K562 (cell line): ENCODE measurements around the gene POLD1. TPM values are rescaled to one million over a fixed set of nuclear protein-coding genes. Genes with fewer than 3 reads are reported as not detected.

ENCODE experiments used
- BRD4 ChIP-seq: fragments of 200-600 bp; sonication (generic); IDR thresholded peaks from 2 replicates; pipeline ENCODE4 v1.6.1; 2017; ENCODE audit warnings: inconsistent platforms
- JUN ChIP-seq, 2 experiments: sonication (generic) in 1 of 2; formaldehyde crosslinking in 1 of 2; IDR thresholded peaks; 2 replicates each; pipeline versions ENCODE4 v1.6.1 to v1.8.0; 2012 to 2022; ENCODE audit warnings: borderline replicate concordance in 2 of 2, mild to moderate bottlenecking in 2 of 2, improper control_type of control experiment in 1 of 2, low read depth in 1 of 2, low read length in 1 of 2, missing genetic modification reagents in 1 of 2
- KDM2B ChIP-seq: fragments of 250-450 bp; sonication (Bioruptor Pico); IDR thresholded peaks from 2 replicates; pipeline ENCODE4 v1.8.0; 2021; ENCODE audit warnings: mild to moderate bottlenecking, moderate library complexity
- NFE2L1 ChIP-seq: fragments of 450-650 bp; IDR thresholded peaks from 2 replicates; pipeline ENCODE4 v1.6.1; 2016; ENCODE audit warnings: missing genetic modification characterization, low read depth, mild to moderate bottlenecking, missing compliant biosample characterization, moderate library complexity, borderline replicate concordance
- PCBP2 ChIP-seq: fragments of 200-400 bp; formaldehyde crosslinking; IDR thresholded peaks from 2 replicates; pipeline ENCODE4 v1.6.1; 2018; ENCODE audit warnings: low read length, low read depth, mild to moderate bottlenecking, moderate library complexity; ENCODE audit not compliant: poor library complexity, severe bottlenecking
- PHF21A ChIP-seq: fragments of 450-650 bp; IDR thresholded peaks from 2 replicates; pipeline ENCODE4 v1.6.1; 2017; ENCODE audit warnings: low read depth, borderline replicate concordance
- TRIM28 ChIP-seq: fragments of 450-650 bp; IDR thresholded peaks from 2 replicates; pipeline ENCODE4 v1.6.1; 2017
- polyA plus RNA-seq, 8 experiments: library from polyadenylated mRNA; depleted of rRNA in 4 of 8; stranded (reverse) in 5 of 8; unstranded in 3 of 8; fragments of >200 nt; fragmentation: Nextera tagmentation in 2 of 8; fragmentation: Illumina TruSeq in 1 of 8; extraction: Ambion mirVana in 2 of 8; extraction: Trizol in 1 of 8; gene quantifications; 2 replicates each; pipeline versions ENCODE4 v1.2.1 to v1.2.3, GENCODE V29; 2011 to 2014; ENCODE audit warnings: inconsistent platforms in 1 of 8, missing spikeins in 1 of 8
- total RNA-seq, 7 experiments: library from RNA; depleted of rRNA in 6 of 7; stranded (reverse); fragments of >200 nt in 6 of 7; fragmentation: Illumina TruSeq in 2 of 7; extraction: Trizol in 2 of 7; gene quantifications; 2 replicates each; pipeline versions ENCODE4 v1.2.1 to v1.2.3, GENCODE V29; 2011 to 2021; ENCODE audit warnings: low replicate concordance in 1 of 7
- TF ChIP-seq, protein P1 (sequence below): fragments of 450-650 bp; IDR thresholded peaks from 2 replicates; pipeline ENCODE4 v1.6.1; 2018; ENCODE audit not compliant: partially characterized antibody
- TF ChIP-seq, protein P2 (sequence below): fragments of 250-450 bp; sonication (Bioruptor Pico); IDR thresholded peaks from 2 replicates; pipeline ENCODE4 v1.8.0; 2022; ENCODE audit warnings: moderate library complexity, mild to moderate bottlenecking, inconsistent platforms
- TF ChIP-seq, protein P3 (sequence below): fragments of 250-450 bp; sonication (Bioruptor Pico); IDR thresholded peaks from 2 replicates; pipeline ENCODE4 v1.4.0; 2020; ENCODE audit warnings: mild to moderate bottlenecking, moderate library complexity, borderline replicate concordance
- TF ChIP-seq, protein P4 (sequence below): fragments of 250-450 bp; sonication (Bioruptor Pico); IDR thresholded peaks from 2 replicates; pipeline ENCODE4 v1.5.0; 2021; ENCODE audit warnings: mild to moderate bottlenecking, borderline replicate concordance
- TF ChIP-seq, protein P5 (sequence below): fragments of 250-450 bp; sonication (Bioruptor Pico); IDR thresholded peaks from 2 replicates; pipeline ENCODE4 v1.5.0; 2020; ENCODE audit warnings: mild to moderate bottlenecking

The POLD1 gene
- total and polyA plus RNA-seq, 9 of the 15 experiments (the other 6 are each of a cell fraction or from before 2014, with no cell fraction given): 1.3 to 312 (median 47.8) TPM

DNA sequence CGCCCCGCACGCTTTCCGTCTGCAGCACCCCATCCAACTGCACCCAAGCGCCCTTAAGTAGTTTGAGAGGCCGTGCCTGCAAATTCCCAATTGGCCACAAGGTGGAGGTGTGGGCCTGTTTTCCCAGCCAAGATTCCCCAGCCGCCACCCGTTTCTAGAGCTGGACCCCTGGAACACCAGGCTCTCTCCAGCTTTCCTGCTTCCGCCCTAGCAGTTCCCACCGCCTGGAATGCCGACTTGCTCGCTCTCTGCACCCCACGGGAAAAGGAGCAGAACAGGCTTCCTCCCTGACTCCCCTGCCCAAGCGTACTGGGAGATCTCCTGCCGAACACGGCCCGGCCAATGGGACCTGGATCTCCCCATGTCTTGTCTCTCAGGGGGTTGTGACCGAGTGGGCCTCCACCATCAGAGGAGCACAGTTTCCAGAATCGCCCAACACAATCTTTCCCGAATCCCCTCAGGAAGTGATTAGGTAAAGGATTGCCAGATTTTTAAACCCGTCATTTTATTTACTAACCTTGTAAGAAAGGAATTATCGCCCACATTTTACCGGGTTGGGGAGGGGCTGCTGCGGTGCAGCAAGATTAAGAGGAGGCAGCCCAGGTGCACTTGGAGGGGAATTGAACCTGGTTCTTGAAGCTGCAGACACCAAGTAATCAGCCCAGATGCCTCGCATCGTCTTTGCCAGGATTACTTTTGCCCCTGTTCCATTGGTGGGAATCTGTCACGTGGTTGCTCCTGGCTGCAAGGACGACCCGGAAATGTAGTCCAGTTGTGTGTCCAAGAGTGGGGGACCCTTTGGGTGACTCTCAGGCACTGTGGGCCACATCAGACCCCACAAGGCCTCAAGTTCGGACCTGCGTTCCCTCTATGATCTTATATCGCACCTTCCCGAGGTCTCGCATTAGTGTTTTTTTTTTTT is 15.2 kb upstream of the POLD1 start (continued):
- TF ChIP-seq, protein P1, sequence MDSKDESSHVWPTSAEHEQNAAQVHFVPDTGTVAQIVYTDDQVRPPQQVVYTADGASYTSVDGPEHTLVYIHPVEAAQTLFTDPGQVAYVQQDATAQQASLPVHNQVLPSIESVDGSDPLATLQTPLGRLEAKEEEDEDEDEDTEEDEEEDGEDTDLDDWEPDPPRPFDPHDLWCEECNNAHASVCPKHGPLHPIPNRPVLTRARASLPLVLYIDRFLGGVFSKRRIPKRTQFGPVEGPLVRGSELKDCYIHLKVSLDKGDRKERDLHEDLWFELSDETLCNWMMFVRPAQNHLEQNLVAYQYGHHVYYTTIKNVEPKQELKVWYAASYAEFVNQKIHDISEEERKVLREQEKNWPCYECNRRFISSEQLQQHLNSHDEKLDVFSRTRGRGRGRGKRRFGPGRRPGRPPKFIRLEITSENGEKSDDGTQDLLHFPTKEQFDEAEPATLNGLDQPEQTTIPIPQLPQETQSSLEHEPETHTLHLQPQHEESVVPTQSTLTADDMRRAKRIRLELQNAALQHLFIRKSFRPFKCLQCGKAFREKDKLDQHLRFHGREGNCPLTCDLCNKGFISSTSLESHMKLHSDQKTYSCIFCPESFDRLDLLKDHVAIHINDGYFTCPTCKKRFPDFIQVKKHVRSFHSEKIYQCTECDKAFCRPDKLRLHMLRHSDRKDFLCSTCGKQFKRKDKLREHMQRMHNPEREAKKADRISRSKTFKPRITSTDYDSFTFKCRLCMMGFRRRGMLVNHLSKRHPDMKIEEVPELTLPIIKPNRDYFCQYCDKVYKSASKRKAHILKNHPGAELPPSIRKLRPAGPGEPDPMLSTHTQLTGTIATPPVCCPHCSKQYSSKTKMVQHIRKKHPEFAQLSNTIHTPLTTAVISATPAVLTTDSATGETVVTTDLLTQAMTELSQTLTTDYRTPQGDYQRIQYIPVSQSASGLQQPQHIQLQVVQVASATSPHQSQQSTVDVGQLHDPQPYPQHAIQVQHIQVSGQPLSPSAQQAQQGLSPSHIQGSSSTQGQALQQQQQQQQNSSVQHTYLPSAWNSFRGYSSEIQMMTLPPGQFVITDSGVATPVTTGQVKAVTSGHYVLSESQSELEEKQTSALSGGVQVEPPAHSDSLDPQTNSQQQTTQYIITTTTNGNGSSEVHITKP: peak; percentile 80
- TF ChIP-seq, protein P2, sequence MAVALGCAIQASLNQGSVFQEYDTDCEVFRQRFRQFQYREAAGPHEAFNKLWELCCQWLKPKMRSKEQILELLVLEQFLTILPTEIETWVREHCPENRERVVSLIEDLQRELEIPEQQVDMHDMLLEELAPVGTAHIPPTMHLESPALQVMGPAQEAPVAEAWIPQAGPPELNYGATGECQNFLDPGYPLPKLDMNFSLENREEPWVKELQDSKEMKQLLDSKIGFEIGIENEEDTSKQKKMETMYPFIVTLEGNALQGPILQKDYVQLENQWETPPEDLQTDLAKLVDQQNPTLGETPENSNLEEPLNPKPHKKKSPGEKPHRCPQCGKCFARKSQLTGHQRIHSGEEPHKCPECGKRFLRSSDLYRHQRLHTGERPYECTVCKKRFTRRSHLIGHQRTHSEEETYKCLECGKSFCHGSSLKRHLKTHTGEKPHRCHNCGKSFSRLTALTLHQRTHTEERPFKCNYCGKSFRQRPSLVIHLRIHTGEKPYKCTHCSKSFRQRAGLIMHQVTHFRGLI (CRISPR knock-in tag): no peak
- TF ChIP-seq, protein P3, sequence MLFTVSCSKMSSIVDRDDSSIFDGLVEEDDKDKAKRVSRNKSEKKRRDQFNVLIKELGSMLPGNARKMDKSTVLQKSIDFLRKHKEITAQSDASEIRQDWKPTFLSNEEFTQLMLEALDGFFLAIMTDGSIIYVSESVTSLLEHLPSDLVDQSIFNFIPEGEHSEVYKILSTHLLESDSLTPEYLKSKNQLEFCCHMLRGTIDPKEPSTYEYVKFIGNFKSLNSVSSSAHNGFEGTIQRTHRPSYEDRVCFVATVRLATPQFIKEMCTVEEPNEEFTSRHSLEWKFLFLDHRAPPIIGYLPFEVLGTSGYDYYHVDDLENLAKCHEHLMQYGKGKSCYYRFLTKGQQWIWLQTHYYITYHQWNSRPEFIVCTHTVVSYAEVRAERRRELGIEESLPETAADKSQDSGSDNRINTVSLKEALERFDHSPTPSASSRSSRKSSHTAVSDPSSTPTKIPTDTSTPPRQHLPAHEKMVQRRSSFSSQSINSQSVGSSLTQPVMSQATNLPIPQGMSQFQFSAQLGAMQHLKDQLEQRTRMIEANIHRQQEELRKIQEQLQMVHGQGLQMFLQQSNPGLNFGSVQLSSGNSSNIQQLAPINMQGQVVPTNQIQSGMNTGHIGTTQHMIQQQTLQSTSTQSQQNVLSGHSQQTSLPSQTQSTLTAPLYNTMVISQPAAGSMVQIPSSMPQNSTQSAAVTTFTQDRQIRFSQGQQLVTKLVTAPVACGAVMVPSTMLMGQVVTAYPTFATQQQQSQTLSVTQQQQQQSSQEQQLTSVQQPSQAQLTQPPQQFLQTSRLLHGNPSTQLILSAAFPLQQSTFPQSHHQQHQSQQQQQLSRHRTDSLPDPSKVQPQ: no peak
- TF ChIP-seq PCBP2 (no peak), KDM2B (CRISPR knock-in tag) (no peak), JUN (IDR thresholded peaks at IDR 0.05; ENCODE audit: borderline replicate concordance, low read depth, low read length) (no peak), JUN (CRISPR knock-in tag; IDR thresholded peaks at IDR 0.05; ENCODE audit: borderline replicate concordance) (no peak), BRD4 (no peak), NFE2L1 (tag) (no peak), PHF21A (no peak), TRIM28 (no peak)
- TF ChIP-seq, protein P4, sequence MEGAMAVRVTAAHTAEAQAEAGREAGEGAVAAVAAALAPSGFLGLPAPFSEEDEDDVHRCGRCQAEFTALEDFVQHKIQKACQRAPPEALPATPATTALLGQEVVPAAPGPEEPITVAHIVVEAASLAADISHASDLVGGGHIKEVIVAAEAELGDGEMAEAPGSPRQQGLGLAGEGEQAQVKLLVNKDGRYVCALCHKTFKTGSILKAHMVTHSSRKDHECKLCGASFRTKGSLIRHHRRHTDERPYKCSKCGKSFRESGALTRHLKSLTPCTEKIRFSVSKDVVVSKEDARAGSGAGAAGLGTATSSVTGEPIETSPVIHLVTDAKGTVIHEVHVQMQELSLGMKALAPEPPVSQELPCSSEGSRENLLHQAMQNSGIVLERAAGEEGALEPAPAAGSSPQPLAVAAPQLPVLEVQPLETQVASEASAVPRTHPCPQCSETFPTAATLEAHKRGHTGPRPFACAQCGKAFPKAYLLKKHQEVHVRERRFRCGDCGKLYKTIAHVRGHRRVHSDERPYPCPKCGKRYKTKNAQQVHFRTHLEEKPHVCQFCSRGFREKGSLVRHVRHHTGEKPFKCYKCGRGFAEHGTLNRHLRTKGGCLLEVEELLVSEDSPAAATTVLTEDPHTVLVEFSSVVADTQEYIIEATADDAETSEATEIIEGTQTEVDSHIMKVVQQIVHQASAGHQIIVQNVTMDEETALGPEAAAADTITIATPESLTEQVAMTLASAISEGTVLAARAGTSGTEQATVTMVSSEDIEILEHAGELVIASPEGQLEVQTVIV: no peak
- TF ChIP-seq, protein P5, sequence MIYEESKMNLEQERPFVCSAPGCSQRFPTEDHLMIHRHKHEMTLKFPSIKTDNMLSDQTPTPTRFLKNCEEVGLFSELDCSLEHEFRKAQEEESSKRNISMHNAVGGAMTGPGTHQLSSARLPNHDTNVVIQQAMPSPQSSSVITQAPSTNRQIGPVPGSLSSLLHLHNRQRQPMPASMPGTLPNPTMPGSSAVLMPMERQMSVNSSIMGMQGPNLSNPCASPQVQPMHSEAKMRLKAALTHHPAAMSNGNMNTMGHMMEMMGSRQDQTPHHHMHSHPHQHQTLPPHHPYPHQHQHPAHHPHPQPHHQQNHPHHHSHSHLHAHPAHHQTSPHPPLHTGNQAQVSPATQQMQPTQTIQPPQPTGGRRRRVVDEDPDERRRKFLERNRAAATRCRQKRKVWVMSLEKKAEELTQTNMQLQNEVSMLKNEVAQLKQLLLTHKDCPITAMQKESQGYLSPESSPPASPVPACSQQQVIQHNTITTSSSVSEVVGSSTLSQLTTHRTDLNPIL: no peak
